GM18868 (cell line): ENCODE data around the gene UGCG.
"Not testable (repeated sequence)": the region's sequence is repeated elsewhere in the genome, so short reads cannot be mapped to it uniquely, and the experiment has no call there.

Source experiments
- ATAC-seq: cut with Tn5 transposase; IDR thresholded peaks from one replicate; pipeline ENCODE4 v1.9.1; 2021; ENCODE audit warnings: mild to moderate bottlenecking, moderate library complexity; ENCODE audit not compliant: unreplicated experiment

UGCG gene

DNA sequence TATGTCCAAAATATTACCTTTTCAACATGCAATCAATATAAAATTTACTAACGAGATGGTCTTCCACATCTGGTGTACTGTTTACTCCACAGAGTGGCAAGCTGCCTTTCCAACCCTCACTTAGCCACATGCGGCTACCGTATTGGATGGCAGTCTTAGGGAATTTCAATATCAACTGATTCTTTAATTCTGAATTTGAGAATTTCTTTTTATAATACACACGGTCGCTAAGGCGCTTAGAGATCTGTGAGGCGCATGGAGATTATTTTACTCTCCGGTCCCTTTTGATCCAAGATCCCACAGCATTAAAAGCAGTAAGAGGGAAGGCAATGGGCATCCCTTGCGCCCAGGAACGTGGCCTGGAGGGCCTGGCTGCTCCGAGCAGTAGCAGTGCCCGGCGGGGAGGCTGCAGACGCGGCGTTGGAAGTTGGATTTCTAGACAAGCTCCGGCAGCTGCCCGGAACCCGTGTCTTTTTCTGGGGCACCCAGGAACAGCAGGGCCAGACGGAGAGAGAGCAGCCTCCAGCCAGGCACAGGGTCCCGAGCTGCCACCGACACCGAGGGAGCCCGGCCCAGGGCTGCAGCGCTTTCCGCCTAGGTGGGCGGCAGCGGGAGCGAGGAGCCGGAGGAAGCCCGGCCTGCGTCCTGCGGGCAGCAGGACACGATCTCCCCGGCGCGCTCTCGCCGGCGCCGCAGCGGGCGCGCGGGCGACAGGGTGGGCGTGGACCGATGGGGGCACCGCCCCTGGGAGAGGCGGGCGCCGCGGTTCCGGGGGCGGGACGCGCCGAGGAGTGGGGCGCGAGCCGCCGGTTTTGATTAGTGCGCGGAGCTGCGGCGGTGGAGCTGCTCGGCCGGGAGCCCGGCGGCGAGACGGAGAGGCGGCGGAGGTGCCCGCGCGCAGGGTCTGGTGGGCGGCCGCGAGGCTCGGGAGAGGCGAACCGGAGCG, at the start of gene UGCG:
TSS of gene UGCG (plus strand) at position 819 of the 946 bp plus-strand sequence. CDS start 402 bp downstream, outside the sequence.
- ATAC-seq: peak; percentile 85

GRCh38 chr9:111851553-111851952, 45.1 kb upstream of the UGCG start:
- no peak for ATAC-seq

- no peak for ATAC-seq
Observed at GRCh38 chr9:111852291-111852690, 44.3 kb upstream of the UGCG start.

DNA sequence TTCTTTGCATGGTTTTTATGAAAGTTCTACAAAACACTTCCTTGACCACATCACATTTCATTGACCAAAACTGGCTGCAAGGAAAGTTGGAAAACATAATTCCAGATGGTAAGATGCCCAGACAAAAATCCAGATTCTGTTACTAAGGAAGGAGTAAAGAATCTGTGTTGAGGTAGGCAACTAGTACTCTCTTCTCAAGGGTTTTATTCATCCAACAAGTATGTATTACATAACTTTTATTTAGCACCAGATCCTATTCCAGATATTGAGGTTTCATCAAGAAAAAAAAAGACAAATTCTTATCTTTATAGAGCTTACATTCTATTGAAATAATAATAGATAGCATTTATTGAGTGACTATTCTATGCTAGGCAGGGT, 43.2 kb upstream of the UGCG start:
- no peak for ATAC-seq

DNA sequence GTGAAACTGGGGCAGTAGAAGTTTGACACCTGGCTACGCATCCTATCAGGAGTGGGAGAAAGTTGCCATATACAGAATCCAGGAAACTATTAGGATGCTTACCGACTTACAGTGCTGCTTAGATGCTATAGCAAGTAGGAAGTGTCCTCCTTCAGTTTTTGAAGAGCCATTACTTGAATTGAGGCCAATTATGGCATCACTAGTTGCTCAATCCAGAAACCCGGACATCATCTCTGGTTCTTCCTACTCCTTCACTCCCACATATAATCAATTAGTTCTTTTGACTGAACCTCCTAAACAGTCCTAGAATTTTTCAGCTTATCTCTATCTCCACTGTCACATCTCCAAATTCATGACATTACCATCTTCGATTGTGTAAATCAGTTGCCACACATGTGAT, 41.8 kb upstream of the UGCG start:
- ATAC-seq: no peak

DNA sequence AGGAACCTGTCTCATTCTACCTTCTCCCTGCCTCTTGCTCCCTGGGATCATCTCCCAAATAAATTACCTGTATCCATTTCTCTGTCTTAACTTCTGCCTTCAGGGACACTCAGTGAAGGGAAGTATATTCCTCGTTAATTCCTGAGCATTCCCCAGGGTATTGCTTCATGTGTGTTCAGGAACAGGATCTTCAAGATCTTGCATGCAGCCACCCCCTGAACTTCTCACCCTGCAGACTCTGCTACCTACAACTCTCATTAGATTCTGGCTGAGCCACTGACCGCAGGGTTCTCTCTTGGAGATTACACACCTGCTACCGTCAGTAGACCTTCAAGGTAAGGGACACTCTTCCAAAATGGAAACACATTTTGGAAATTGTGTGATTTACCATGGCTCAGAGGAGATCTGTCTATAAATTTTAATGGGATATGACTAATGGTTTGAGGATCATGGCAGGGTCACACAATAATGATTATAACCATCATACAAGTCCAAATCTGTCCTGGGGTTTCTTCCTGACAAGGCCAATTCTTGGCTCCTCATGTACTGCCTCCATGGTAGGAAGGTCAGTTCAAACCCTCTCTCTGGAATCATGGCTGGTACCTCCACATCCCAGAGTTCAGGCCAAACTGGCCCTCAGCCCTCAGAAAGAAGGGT, 38.9 kb upstream of the UGCG start:
- no peak for ATAC-seq

DNA sequence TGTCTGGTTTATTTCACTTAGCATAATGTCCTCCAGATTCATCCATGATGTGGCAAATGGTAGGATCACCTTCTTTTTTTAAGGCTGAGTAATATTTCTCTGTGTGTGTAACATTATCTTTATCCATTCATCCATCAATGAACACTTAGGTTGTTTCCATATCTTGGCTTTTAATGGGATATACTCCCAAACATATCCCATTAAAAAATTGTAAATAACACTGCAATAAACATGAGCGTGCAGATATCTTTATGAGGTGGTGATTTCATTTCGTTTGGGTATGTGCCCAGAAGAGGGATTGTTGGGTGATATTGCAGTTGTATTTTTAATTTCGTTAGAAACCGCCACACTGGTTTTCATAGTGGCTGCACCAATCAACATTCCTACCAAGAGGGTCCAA, 36.2 kb upstream of the UGCG start:
- ATAC-seq: no peak

GRCh38 chr9:111863636-111864035, 33.0 kb upstream of the UGCG start:
- ATAC-seq: no peak

- no peak for ATAC-seq
Observed at GRCh38 chr9:111866976-111867375, 29.6 kb upstream of the UGCG start.

DNA sequence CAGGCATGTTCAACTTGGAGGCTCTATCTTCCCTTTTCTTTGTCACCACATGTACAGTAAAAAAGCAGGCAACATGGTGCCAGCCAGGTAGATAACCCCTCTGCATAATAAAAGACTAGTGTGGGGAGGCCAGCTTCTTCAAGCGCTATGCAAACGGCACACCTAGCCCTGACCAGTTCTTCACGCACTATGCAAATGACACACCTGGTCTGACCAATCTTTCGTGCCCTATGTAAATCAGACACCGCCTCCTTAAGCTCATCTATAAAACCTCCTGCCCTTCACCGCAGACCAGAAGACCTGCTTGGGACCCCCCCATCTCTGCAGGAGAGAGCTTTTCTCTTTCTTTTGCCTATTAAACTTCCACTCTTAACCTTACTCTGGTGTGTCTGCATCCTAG, 28.1 kb upstream of the UGCG start:
- ATAC-seq: no peak

- ATAC-seq: peak; percentile 70
Observed at GRCh38 chr9:111870774-111871498, 25.7 kb upstream of the UGCG start.

- ATAC-seq: no peak
Observed at GRCh38 chr9:111871499-111871855, 25.1 kb upstream of the UGCG start.

DNA sequence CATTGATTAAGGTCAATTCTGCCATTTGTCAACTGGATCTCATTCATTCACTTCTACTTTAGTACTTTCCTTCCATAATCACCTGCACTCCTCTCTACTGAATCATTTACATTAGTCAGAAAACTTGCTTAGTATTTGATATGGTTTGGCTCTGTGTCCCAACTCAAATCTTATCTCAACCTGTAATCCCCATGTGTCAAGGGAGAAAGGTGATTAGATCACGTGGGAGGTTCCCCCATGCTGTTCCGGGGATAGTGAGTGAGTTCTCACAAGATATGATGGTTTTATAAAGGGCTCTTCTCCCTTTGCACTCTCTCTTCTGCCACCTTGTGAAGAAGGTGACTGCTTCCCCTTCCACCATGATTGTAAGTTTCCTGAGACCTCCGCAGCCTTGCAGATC, 23.7 kb upstream of the UGCG start:
- no peak for ATAC-seq

GRCh38 chr9:111873901-111874300, 22.7 kb upstream of the UGCG start:
- ATAC-seq: no peak

GRCh38 chr9:111874500-111874899, 22.1 kb upstream of the UGCG start:
- no peak for ATAC-seq

DNA sequence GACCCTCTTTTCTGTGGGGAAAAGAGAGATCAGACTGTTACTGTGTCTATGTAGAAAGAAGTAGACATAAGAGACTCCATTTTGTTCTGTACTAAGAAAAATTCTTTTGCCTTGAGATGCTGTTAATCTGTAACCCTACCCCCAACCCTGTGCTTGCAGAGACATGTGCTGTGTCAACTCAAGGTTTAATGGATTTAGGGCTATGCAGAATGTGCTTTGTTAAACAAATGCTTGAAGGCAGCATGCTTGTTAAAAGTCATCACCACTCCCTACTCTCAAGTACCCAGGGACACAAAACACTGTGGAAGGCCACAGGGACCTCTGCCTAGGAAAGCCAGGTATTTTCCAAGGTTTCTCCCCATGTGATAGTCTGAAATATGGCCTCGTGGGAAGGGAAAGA, 21.3 kb upstream of the UGCG start:
- ATAC-seq: not testable (repeated sequence)

GRCh38 chr9:111875691-111876090, 20.9 kb upstream of the UGCG start:
- not testable (repeated sequence) for ATAC-seq

- no peak for ATAC-seq
Observed at GRCh38 chr9:111876179-111876578, 20.4 kb upstream of the UGCG start.

DNA sequence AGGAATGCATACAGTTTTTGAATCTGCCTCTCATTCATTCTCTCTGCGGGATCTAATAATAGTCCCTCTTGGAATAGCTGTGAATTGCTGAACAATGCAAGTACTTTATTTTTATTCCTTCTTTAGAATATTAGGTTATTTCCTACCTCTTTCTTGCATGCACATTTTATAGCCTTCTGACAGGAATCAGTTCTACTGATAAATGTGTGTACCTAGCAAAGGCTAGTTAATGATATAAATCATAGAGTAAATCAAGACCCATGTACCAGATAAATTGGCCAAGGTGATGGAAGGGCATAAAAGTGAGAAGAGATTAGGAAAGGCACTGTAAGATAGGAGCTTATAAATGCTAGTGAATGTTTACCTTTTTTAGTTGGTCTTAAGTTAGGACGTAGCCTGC, 19.2 kb upstream of the UGCG start:
- ATAC-seq: no peak

- no peak for ATAC-seq
Observed at GRCh38 chr9:111878946-111879345, 17.7 kb upstream of the UGCG start.

GRCh38 chr9:111886983-111887718, 9.5 kb upstream of the UGCG start:
- no peak for ATAC-seq
